Measurements from ENCODE around the gene OSMR. TPM values are rescaled to one million over a fixed set of nuclear protein-coding genes. Genes with fewer than 3 reads are reported as not detected.
"Not testable (repeated sequence)": the region's sequence is repeated elsewhere in the genome, so short reads cannot be mapped to it uniquely, and the experiment has no call there.

Gene OSMR
- total RNA-seq, 2 donors from 2014 or later: 3.0 to 14.3 TPM

DNA sequence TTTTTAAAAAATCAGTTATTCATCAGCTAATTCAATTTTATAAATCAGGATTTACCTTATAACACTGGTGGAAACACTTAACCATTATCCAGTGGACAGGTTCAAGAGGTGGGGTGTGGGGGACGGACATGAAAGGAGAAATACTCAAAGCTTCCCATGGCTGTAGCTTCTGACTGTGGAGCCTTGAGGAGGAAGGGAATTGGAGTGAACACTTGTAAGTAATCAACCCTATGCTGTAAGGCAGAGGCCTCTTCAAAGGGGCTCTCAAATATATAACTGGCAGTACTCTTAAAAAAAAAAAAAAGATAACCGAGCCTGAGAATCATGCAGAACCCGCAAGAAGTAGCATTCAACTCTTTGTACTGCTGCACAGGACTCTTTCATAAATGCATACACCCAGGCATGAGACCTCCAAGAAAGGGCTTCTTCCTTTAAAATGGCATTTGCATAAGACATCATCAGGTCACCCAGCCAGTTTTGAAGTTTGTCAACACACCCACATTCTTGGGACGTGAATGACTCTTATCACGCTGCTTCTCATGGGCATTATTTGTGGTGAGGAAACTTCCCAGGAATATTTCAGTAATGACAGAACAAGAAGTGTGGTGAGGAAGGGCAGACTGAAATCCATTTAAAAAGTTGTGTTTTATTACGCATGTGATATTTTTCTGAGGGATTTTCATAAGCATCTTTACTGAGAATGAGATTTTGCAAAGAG, 8.1 kb downstream of the OSMR start:
- Histone ChIP-seq H3K9ac (ENCODE audit: low read depth in 2 of 2, low read length in 2 of 2) (no peak overlapping the region), H3K4me3 (no peak overlapping the region), H3K36me3 (no peaks in the 10 kb centered on the region), H3K27me3 (no peaks in the 10 kb centered on the region), H3K9me3 (no peaks in the 10 kb centered on the region), H3K27ac (no peak overlapping the region), H3K4me1 (no peaks in the 10 kb centered on the region)
- DNase-seq: no peak
- intact Hi-C loops (cut with DNase I): no loop called here
- TF ChIP-seq, protein P1, sequence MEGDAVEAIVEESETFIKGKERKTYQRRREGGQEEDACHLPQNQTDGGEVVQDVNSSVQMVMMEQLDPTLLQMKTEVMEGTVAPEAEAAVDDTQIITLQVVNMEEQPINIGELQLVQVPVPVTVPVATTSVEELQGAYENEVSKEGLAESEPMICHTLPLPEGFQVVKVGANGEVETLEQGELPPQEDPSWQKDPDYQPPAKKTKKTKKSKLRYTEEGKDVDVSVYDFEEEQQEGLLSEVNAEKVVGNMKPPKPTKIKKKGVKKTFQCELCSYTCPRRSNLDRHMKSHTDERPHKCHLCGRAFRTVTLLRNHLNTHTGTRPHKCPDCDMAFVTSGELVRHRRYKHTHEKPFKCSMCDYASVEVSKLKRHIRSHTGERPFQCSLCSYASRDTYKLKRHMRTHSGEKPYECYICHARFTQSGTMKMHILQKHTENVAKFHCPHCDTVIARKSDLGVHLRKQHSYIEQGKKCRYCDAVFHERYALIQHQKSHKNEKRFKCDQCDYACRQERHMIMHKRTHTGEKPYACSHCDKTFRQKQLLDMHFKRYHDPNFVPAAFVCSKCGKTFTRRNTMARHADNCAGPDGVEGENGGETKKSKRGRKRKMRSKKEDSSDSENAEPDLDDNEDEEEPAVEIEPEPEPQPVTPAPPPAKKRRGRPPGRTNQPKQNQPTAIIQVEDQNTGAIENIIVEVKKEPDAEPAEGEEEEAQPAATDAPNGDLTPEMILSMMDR (IDR thresholded peaks at IDR 0.05): no peak

DNA sequence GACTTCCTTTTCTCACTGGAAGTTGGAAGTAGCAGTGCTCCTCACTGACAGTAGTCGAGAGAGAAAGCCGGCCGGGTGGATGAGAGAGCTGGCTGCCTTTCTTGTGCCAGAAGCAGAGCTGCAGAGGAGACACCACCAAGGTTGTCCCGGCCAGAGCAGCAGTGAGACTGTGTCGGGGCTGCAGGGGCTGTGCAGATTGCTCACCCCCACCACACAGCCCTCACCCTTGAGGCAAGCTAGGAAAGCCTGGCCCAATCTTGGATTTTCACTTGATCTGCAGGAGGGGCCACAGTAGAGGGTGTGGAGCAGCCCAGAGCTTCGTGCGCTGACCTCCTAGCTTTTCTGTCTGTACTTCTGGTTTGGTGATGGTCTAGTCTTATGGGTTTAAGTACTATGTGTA, 9.1 kb downstream of the OSMR start:
- no peak overlapping the region for H3K4me3 ChIP-seq
- H3K27me3 ChIP-seq: no peaks in the 10 kb centered on the region
- DNase-seq: no peak
- H3K9me3 ChIP-seq: no peaks in the 10 kb centered on the region
- TF ChIP-seq, protein P1 (IDR thresholded peaks at IDR 0.05): no peak
- H3K4me1 ChIP-seq: no peaks in the 10 kb centered on the region
- H3K9ac ChIP-seq (ENCODE audit: low read depth in 2 of 2, low read length in 2 of 2): no peak overlapping the region
- H3K36me3 ChIP-seq: no peaks in the 10 kb centered on the region
- no peak overlapping the region for H3K27ac ChIP-seq
- intact Hi-C loops (cut with DNase I): no loop called here

DNA sequence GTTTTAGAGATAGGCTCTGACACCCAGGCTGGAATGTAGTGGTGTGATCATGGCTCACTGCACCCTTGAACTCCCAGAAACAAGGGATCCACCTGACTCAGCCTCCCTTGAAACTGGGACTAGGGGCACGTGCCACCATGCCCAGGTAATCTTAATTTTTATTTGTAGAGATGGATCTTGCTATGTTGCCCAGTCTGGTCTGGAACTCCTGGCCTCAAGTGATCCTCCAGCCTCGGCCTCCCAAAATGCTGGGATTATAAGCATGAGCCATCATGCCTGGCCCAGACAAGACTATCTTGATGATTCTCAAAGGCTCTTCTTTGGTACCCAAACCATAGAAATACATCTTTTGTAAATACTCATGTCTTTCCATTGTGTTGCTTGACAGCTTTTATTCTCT, 10.8 kb downstream of the OSMR start:
- DNase-seq: no peak
- TF ChIP-seq, protein P1 (IDR thresholded peaks at IDR 0.05): no peak

DNA sequence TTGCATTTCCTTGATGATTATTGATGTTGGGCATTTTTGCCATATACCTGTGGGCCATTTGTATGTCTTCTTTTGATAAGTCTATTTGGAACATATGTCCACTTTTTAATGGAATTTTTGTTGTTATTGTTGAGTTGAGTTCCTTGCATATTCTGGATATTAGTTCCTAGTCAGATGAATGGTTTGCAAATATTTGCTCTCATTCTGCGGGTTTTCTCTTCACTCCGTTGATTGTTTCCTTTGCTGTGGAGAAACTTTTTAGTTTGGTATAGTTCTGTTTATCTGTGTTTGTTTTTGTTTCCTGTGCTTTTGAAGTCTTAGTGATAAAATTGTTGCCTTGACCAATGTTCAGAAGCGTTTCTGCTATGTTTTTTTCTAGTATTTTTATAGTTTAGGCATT, 13.0 kb downstream of the OSMR start:
- Histone ChIP-seq H3K27ac (no peak overlapping the region), H3K9ac (ENCODE audit: low read depth in 2 of 2, low read length in 2 of 2) (no peak overlapping the region), H3K4me1 (no peaks in the 10 kb centered on the region), H3K36me3 (no peaks in the 10 kb centered on the region), H3K4me3 (no peak overlapping the region), H3K27me3 (no peaks in the 10 kb centered on the region), H3K9me3 (no peaks in the 10 kb centered on the region)
- intact Hi-C loops (cut with DNase I): no loop called here
- TF ChIP-seq, protein P1 (IDR thresholded peaks at IDR 0.05): no peak
- no peak for DNase-seq

More for the DNA sequence above, 10.8 kb downstream of the OSMR start:
- Histone ChIP-seq H3K27ac (no peak overlapping the region), H3K9me3 (no peaks in the 10 kb centered on the region), H3K4me1 (no peaks in the 10 kb centered on the region), H3K9ac (ENCODE audit: low read depth in 2 of 2, low read length in 2 of 2) (no peak overlapping the region), H3K4me3 (no peak overlapping the region), H3K27me3 (no peaks in the 10 kb centered on the region), H3K36me3 (no peaks in the 10 kb centered on the region)
- intact Hi-C loops (cut with DNase I): no loop called here

DNA sequence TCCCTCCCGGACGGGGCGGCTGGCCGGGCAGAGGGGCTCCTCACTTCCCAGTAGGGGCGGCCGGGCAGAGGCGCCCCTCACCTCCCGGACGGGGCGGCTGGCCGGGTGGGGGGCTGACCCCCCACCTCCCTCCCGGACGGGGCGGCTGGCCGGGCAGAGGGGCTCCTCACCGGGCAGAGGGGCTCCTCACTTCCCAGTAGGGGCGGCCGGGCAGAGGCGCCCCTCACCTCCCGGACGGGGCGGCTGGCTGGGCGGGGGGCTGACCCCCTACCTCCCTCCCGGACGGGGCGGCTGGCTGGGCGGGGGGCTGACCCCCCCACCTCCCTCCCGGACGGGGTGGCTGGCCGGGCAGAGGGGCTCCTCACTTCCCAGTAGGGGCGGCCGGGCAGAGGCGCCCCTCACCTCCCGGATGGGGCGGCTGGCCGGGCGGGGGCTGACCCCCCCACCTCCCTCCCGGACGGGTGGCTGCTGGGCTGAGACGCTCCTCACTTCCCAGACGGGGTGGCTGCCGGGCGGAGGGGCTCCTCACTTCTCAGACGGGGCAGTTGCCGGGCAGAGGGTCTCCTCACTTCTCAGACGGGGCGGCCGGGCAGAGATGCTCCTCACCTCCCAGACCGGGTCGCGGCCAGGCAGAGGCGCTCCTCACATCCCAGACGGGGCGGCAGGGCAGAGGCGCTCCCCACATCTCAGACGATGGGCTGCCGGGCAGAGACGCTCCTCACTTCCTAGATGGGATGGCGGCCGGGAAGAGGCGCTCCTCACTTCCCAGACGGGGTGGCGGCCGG, 16.4 kb downstream of the OSMR start:
- H3K4me3 ChIP-seq; H3K27me3 ChIP-seq; H3K9ac ChIP-seq (ENCODE audit: low read depth in 2 of 2, low read length in 2 of 2); DNase-seq; H3K36me3 ChIP-seq; intact Hi-C loops (cut with DNase I); H3K27ac ChIP-seq; H3K4me1 ChIP-seq; H3K9me3 ChIP-seq: not testable (repeated sequence)
